ENCODE results near the gene WWOX.

The WWOX gene

DNA sequence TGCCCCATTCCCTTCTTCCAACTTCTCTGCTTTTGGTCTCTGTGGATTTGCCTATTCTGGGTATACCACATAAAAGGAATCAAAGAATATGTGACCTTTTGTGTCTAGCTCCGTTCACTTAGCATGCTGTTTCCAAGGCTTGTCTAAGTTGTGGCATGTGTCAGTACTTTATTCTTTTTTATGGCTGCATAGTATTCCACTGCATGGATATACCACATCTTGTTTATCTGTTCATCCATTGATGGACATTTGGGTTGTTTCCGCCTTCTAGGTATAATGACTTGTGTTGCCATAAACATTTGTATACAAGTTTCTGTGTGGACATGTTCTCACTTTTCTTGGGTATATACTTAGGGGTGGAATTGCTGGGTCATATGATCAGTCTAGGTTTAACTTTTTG is 1068.4 kb downstream of the WWOX start:
- no peak for DNase-seq (ENCODE audit: low read depth)
- TF ChIP-seq, protein P1, sequence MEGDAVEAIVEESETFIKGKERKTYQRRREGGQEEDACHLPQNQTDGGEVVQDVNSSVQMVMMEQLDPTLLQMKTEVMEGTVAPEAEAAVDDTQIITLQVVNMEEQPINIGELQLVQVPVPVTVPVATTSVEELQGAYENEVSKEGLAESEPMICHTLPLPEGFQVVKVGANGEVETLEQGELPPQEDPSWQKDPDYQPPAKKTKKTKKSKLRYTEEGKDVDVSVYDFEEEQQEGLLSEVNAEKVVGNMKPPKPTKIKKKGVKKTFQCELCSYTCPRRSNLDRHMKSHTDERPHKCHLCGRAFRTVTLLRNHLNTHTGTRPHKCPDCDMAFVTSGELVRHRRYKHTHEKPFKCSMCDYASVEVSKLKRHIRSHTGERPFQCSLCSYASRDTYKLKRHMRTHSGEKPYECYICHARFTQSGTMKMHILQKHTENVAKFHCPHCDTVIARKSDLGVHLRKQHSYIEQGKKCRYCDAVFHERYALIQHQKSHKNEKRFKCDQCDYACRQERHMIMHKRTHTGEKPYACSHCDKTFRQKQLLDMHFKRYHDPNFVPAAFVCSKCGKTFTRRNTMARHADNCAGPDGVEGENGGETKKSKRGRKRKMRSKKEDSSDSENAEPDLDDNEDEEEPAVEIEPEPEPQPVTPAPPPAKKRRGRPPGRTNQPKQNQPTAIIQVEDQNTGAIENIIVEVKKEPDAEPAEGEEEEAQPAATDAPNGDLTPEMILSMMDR (IDR thresholded peaks at IDR 0.05; ENCODE audit: control insufficient read depth, insufficient read depth, low read depth, low read length, missing control alignments): no peak
- H3K4me3 ChIP-seq (ENCODE audit: control insufficient read depth, low read depth, low read length): no peak overlapping the region

DNA sequence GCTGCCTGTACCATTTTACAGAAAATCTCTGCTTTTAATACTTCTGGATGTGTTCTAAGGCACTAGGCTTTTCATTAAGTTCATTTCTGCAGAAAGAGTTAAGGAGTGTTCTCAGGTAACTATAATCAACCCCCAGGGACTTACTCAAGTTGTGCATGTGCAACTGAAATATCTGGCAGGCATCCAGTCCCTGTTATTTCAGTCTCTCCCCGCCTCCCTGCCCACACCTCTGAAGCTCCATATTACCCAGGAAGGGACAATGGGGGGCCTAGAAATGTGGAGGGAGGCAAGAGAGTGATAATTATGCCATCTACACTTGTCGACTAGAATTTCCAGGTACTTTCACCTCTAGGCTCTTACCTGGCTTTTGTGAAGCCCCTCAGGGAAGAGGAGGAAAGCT is 1068.9 kb downstream of the WWOX start:
- H3K4me3 ChIP-seq (ENCODE audit: control insufficient read depth, low read depth, low read length): no peak overlapping the region
- TF ChIP-seq, protein P1 (IDR thresholded peaks at IDR 0.05; ENCODE audit: control insufficient read depth, insufficient read depth, low read depth, low read length, missing control alignments): no peak
- DNase-seq (ENCODE audit: low read depth): no peak

DNA sequence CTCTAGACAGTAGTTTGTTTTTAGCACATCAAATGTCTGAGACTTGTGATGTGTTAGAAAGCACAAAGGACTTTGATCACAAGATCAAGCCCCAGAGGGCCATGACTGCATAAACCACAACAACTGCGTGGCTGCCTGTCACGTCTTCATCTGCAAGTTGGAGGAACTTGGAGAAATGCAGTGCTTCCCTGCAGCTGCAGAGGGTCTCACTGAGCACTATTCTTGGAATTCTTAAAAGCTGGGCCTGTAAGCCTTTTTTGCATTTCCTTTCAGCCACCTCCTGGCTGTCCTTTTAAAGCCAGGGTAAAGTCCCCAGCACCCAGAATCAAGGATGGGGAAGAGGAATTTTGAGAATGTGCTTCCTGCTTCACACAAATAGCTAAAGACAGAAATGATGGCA is 1069.8 kb downstream of the WWOX start:
- no peak for DNase-seq (ENCODE audit: low read depth)
- TF ChIP-seq, protein P1 (IDR thresholded peaks at IDR 0.05; ENCODE audit: control insufficient read depth, insufficient read depth, low read depth, low read length, missing control alignments): no peak
- no peak overlapping the region for H3K4me3 ChIP-seq (ENCODE audit: control insufficient read depth, low read depth, low read length)

DNA sequence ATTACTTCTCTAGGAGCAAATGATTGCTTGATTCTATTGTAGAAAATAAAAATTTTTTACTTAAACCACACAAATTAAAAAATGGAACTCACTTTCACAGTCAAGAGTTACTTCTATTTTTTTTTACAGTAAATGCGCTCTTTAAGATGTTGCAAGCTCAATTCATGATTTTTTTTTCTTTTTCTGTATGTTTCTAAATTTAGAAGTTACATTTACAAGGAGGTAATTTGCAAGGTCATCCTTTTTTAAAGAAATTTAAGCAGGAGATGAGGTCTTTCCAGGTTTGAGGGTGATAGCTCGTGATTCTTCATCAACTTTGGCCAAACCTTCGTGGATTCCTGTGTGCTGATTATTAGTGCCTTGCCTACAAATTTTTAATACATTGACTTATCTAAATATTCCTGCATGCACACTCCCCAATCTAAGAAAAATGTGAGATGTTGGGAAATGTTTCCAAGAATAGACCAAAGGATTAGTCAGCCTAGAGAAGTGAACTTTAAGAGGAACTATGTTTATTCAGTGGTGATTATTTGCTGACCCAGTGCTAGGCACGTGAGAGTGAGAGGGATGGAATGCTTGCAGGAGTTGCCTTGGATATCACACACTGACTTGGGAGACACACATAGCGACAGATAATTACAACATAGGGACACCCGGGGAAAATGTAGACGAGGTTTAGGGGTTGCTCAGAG is 1071.2 kb downstream of the WWOX start:
- H3K4me3 ChIP-seq (ENCODE audit: control insufficient read depth, low read depth, low read length): no peak overlapping the region
- TF ChIP-seq, protein P1 (IDR thresholded peaks at IDR 0.05; ENCODE audit: control insufficient read depth, insufficient read depth, low read depth, low read length, missing control alignments): no peak
- DNase-seq (ENCODE audit: low read depth): no peak

DNA sequence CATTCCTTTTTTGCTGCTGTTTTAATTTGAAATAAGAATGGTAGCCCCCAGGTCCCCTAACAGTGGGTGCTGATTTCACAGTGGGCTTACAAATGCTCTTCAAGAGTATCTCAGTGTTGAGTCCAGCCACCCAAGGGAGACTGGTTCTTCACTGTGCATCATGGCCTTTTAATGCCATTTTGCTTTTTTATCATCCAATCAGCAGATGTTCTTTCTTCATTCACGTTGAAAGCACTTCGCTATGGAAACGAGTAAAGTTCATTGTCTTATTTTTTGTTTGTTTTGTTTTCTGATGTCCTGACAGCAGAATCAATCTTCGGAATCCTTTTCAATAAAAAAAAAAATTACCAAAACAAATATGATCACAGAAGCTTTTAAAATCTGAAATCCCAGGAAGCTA is 1072.0 kb downstream of the WWOX start:
- TF ChIP-seq, protein P1 (IDR thresholded peaks at IDR 0.05; ENCODE audit: control insufficient read depth, insufficient read depth, low read depth, low read length, missing control alignments): no peak
- DNase-seq (ENCODE audit: low read depth): no peak
- H3K4me3 ChIP-seq (ENCODE audit: control insufficient read depth, low read depth, low read length): no peak overlapping the region

DNA sequence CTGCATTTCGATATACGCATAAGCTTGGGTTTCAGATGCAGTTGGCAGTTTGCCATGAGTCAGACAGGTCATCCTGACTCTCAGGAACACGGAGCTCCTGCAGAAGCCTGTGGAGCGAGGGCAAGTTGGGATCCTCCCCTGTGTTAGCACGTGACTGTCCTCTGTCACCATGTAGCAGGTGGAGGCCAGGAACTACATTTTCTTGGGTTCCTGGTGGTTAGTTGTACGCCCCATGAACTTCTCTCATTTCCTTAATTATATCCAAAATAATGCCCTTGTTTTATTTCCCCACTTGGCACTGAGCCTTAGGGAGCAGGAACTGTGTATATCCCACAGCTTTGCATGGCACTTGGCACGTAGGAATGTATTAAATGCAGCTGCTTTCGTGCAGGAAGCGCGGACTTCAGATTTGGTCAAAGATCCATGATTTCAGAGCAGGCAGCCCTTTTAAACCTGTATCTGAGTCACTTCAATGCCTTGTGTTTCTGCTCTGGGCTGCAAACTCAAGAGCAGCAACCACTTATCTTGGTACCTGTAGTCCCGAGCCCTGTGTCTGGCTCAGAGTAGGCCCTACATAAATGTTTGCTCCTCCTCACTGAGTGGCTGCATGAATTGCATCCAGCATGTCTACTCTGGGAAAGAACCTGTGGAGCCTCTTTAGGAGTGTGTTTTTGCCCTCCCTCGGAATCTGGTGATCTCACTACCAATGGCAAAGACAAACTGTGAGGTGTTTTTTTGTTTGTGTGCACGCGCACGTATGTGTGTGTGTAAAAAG is 1072.7 kb downstream of the WWOX start:
- TF ChIP-seq, protein P1 (IDR thresholded peaks at IDR 0.05; ENCODE audit: control insufficient read depth, insufficient read depth, low read depth, low read length, missing control alignments): no peak
- DNase-seq (ENCODE audit: low read depth): no peak
- no peak overlapping the region for H3K4me3 ChIP-seq (ENCODE audit: control insufficient read depth, low read depth, low read length)
